Measurements from ENCODE around the gene LRIT1.
"Not testable (repeated sequence)": the region's sequence is repeated elsewhere in the genome, so short reads cannot be mapped to it uniquely, and the experiment has no call there.

LRIT1 gene, protein sequence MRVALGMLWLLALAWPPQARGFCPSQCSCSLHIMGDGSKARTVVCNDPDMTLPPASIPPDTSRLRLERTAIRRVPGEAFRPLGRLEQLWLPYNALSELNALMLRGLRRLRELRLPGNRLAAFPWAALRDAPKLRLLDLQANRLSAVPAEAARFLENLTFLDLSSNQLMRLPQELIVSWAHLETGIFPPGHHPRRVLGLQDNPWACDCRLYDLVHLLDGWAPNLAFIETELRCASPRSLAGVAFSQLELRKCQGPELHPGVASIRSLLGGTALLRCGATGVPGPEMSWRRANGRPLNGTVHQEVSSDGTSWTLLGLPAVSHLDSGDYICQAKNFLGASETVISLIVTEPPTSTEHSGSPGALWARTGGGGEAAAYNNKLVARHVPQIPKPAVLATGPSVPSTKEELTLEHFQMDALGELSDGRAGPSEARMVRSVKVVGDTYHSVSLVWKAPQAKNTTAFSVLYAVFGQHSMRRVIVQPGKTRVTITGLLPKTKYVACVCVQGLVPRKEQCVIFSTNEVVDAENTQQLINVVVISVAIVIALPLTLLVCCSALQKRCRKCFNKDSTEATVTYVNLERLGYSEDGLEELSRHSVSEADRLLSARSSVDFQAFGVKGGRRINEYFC

DNA sequence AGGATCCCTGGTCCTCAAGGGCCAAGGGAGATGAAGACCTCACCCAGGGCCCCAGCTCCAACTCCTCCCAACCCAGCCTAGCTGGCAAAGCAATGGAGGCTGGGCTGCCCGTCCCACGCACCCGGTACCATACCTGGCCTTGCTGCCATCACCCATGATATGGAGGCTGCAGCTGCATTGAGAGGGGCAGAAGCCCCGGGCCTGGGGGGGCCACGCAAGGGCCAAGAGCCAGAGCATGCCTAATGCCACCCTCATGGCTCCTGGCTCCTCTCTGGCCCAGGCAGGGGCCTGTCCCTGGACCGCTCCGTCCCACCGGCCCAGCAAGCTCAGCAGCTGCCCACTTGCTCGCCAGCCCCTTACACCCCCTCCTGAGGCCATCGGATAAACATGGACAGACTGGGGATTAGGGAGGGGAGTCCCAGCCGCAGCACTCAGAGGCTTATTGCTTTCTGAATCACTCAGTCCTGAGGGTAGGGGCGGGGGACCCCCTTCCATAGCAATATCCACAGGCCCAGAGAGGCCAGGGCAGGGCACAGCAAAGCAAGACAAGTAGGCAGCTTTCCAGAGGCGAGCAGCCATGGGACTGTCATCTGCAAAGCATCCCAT lies at the start of gene LRIT1:
TSS of gene LRIT1 (minus strand) at position 362 of the 606 bp plus-strand sequence. CDS start at position 255, 107 bp downstream.
- no peak for DNase-seq

DNA sequence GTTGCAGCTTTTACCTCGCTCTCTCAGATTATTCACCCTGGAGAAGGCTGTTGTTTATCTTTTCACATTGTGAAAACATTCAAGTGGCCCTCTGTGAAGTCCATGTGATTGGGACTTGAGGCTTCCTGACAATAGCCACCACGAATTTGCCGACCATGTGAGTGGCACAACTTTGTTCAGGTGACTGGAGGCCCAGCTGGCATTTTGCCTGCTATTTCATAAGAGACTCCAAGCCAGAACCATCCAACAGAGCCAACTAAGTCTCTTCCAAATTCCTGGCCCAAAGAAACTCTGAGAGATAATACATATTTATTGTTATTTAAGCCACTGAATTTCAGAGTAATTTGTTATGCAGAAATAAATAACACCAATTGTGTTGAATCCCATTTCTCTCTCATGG lies 48.9 kb upstream of the LRIT1 start:
- DNase-seq: no peak

DNA sequence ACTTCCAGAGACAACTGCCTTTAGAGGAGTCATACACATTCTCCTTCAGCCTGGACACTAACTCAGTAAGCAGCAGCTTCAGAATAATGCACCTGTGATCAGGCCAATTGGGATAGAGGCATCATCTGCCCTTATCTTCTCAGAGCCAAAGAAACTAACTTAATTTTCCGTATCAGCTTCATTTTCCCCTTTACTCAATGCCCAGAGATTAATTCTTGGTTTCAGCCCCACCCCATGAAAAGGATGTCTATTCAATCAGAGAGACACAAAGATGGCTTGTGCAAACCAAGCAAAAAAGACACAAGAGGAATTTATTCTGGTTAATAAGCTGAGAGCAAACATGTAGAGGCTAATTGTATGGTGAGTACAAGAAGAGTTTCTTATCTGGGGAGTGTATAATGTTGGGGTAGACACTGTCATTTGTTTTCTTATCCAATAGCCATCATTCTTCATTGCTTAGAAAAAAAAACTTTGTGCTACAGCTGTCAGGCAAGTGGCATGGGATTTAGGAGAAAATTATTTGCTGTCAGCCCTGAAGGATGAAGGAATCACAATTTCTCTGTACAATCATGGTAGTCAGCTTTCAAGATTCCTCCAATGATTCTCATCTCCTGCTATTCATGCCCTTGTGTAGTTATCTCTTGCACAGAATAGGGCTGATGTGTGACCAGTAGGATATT lies 48.3 kb upstream of the LRIT1 start:
- no peak for DNase-seq

DNA sequence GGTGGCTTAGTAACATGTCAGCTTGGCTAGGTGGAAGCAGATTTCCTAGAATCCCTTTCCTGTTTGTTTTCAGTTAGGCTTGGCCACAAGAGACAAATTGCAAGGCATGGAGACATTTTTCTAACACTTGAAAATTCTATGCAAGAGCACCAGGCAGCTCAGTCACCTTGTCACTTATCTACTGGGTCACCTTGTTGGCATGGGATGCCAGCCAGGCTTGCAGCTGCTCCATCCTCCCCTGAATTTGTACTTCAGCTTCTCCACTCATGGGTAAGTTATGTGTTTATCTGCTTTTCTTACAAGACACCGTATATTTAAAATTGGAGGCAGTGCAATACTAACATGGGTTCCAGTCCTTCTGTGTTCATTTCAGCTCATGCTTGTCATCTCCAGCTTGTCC lies 46.8 kb upstream of the LRIT1 start:
- DNase-seq: no peak

DNA sequence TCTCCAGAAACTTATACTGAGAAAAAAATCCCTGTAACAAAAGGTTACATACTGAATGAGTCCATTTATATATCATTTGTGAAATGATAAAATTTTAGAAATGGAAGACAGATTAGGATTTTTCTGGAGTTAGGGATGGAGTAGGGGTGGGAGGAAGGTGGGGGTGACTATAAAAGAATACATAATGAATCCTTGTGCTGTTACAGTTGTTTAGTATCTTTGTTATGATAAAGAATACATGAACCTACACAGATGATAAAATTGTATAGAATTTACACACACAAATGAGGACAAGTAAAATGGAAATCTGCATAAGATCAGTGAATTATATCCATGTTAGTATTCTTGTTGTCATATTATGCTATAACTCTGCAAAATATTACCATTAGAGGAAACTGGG lies 45.3 kb upstream of the LRIT1 start:
- DNase-seq: no peak

DNA sequence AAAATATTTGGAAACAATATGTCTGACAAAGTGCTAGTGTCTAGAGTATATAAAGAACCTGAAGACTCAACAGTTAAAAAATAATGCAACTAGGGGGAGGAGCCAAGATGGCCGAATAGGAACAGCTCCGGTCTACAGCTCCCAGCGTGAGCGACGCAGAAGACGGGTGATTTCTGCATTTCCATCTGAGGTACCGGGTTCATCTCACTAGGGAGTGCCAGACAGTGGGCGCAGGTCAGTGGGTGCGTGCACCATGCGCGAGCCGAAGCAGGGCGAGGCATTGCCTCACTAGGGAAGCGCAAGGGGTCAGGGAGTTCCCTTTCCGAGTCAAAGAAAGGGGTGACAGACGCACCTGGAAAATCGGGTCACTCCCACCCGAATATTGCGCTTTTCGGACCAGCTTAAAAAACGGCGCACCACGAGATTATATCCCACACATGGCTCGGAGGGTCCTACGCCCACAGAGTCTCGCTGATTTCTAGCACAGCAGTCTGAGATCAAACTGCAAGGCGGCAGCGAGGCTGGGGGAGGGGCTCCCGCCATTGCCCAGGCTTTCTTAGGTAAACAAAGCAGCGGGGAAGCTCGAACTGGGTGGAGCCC lies 38.6 kb upstream of the LRIT1 start:
- not testable (repeated sequence) for DNase-seq

DNA sequence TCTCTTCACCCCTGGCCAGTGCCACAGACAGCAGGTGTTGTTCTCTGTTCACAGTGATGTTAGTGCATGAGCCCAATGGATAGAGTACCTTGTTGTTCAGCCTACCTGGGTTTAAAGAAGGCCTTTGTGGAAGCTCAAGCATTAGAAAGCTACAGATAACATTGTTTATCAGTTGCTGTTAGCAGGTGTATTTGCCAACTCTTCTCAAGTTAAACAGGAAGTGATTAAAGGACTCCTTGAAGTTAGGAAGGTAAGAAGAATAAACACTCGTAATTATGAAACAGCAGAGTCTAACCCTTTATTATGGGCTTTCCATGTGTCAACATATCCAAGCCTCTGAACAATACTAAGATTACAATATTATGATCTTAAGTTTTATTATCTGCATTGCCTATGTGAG lies 29.4 kb upstream of the LRIT1 start:
- DNase-seq: no peak

DNA sequence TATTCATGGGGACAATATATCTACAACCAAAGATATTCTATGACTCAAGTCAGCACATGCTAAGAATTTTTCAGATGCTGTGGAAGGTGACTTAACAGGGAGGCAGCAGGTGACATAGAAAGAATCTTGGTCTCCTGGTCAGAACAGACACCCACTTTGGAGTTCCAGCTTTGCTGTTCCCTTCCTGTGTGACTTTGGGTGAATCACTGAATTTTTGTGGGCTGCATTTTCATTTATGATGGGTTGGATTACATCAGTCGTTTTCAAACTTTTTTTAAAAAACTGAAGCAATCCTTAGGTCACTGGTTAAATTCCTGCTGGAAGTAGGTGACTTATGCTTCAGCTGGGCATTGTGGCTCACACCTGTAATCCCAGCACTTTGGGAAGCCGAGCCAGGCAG lies 28.4 kb upstream of the LRIT1 start:
- peak; percentile 81 for DNase-seq

DNA sequence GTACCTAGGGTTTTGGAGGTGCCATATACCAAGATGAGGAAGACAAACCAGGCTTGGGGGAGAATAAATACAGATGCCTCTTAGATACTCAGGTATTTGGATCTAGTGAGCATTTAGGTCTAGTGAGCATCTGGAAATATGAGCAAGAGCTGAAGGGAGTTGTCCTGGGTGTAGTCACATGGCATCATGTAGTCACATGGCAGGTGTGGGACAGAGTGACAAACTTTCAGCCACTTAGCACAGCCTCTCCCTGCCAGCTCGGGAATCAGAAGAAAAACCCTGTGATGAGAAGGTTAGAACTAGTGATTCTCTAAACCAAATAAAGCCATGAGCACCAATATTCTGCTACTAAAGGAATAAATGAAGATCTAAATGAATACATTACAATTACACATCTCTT lies 27.8 kb upstream of the LRIT1 start:
- DNase-seq: no peak

DNA sequence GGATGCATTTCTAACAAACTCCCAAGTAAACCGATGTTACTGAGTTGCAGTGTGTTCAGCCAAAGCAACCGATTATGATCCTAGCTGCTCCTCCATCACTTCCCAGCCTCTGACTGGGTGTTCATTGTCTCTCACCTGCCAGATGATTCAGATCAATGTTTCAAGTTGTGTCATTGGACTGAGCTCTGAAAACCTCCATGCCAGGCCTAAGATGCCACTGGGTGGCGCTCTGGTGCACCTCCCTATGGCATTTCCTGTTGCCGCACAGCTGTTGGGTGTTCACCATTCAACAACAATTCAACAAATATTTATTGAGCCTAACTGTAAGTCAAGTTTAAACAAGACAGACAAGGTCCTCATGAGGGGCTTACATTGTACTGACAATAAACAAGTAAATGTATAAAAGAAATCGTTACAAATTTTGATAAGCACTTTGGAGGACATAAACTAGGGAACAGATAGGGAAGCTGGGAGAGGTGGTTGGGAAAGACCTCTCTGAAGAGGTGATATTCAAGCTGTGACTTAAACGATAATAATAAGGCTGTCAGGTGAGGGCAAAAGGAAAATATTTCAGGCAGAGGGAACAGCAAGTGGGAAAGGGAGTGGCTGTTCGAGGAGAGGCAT lies 26.3 kb upstream of the LRIT1 start:
- peak; percentile 59 for DNase-seq

DNA sequence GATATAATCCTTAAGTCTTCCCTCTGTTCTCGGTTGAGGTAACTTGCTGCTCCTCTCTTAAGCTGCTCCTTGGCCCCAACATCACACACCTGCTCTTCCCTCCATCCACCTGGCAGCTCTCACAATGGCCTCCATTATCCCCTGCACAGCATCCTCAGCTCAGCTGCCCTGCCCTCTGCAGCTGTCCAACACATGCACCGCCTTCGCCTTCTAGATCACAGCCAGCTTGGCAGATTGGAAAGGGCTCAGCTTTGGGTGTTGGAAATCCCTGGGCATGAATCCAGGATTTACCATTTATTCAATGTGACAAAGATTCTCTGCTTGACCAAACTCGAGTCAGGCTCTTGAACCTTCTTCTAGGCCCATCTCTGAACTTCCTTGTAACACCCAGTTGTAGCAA lies 24.1 kb upstream of the LRIT1 start:
- DNase-seq: no peak

DNA sequence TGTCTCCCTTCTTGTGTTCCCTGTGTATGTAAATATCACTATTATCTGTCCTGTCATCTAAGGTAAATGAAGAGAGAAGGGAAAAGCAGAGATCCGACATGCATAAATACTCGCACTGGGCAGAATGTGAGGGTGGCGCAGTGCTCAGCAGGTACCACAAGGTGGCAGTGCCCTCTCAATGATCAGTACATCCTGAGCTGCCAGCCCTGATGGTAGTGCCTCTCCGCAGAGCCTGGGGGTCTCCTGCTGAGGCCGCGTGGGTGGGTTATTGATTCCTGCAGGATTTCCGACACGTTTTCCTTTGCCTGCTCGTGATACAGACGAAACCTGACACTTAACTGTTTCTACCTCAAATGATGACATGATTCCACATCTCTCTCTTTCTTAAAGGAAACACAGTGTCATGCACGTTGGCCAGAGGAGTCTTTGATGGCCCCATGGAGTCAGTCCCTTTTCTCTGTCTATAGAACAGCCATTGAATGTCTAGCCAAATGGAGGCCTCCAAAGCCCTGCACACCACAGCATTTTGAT lies 23.3 kb upstream of the LRIT1 start:
- peak; percentile 47 for DNase-seq

DNA sequence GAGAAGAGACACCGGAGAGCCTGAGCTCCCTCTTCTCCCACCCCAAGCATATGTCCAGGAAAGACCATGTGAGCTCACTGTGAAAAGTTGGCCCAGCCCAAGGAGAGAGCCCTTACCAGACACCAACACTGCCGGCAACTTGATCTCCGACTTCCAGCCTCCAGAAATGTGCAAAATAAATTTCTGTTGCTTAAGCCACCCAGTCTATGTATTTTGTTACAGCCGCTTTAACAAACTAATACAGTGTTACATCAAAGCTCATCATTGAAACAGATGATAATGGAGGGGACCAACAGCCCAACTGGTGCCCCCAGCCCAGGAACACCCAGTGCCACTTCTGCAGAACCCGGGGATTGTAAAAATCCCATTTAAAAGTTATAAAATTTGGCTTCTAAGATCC lies 22.4 kb upstream of the LRIT1 start:
- no peak for DNase-seq

DNA sequence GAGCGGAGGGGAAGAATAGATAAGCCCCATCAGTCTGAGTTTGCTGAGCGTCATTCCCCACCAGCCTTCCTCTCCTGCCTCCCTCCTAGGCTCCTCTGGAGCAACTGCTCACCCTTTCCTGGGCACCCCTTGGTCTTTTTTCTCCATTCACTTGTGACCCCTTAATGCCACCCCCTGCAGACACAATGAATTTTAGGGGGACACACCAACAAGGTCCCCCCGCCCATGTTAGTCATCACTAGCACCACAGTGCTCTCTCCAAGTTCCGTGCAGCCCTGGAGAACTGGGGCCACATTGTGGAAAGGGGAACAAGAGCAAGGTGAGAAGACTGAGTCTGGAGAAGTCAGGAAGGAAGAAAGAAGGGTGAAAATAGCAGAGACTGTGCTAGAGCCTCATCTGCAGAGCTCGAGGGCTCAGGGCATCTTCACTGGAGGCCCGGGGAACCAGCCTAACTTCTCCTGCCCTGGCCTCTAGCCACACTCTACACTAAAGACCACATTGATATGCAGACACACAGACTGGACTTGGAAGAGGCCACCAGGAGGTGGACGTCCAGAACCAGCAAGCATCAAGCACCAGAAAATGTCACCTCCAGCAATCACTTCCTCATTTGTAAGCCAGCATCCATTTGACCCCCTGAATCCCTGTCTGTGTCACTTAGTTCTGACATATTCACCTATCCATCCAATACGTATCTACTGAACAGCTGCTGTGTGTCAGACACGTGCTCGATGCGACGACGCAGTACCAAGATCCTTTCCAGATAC lies 21.0 kb upstream of the LRIT1 start:
- no peak for DNase-seq

DNA sequence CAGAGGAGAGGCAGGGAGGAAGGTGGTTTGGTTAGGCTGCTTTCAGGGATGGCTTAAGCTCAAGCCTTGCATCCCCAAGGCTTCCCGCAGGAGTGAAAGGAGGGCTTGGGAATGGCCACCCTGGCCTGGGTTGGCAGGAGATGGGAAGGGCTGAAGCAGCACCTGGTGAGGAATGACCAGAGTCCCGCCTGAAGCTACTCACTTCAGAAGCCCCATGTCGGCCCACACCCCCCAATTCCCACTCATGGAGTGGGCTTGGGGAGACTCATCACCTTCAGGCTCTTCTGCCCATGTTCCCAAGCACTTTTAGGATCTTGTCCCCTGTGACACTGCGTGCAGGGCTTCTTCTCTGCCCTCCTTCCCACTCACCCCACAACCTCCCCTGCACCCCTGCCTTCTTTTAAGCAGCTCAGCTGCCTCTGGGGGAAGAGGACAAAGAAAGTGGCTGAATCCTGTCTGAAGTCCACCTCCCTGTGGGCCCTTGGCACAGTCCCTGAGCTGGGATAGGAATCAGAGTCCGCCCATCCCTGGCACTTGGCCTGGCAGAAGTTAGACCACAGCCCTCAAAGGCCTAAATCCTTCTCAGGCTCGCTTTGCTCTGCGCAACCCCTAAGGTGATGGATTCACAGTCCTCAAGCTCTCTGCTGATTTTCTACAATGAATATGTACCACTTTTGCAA lies 20.0 kb upstream of the LRIT1 start:
- DNase-seq: no peak

DNA sequence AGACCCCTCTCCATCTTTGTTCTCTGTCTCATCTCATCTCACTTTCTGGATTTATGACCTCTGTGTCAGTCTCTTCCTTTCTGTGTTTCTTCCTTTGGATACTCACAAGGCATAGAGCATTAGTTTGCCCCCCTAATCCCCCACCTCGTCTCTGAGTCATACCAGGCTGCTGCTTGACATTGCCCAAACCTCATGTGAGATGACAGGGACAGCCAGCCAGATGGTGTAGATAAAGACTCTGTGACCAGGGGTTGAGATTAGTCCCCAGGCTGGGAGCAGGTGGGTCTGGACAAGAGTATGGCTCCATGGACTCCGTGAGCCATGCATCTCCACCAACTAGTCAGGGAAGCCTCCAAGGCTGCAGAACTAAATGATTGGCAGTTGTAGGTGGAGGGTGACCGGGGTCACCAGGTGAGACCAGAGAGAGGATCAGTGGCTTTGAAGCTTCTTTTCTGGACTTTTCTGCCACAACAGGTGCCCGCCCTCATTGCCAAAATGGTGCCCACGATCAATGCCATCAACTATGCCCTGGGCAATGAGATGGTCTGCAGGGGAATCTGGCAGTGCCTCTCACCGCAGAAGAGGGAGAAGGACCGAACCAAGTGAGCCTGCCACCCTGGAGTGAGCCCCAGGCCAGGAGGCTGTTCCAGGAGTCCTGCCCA lies 16.8 kb upstream of the LRIT1 start:
- DNase-seq: no peak

DNA sequence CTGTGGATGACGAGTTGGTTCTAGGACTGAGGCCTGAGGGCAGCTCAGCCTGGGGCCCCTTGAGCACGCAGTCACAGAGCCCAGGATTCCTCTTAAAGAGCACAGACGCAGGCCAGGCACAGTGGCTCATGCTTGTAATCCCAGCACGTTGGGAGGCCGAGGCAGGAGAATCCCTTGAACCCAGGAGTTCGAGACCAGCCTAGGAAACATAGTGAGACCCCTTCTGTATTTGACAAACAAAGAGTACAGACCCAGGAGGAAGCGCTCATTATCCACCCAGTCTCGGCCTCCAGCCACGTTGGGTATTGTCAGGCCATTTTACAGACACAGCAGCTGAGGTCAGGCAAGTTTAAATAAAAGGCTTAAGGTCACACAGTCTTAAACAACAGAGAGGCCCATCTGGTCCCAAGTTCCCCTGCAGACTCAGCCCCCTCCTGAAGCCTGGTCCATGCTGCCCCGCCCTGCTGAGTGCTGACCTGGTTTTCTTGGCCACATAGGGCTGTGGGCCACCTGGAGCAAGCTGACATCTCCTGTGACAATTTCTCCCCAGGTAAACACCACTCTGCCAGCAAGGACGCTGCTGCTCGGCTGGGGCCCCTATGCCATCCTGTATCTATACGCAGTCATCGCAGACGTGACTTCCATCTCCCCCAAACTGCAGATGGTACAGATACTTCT lies 16.1 kb upstream of the LRIT1 start:
- no peak for DNase-seq

DNA sequence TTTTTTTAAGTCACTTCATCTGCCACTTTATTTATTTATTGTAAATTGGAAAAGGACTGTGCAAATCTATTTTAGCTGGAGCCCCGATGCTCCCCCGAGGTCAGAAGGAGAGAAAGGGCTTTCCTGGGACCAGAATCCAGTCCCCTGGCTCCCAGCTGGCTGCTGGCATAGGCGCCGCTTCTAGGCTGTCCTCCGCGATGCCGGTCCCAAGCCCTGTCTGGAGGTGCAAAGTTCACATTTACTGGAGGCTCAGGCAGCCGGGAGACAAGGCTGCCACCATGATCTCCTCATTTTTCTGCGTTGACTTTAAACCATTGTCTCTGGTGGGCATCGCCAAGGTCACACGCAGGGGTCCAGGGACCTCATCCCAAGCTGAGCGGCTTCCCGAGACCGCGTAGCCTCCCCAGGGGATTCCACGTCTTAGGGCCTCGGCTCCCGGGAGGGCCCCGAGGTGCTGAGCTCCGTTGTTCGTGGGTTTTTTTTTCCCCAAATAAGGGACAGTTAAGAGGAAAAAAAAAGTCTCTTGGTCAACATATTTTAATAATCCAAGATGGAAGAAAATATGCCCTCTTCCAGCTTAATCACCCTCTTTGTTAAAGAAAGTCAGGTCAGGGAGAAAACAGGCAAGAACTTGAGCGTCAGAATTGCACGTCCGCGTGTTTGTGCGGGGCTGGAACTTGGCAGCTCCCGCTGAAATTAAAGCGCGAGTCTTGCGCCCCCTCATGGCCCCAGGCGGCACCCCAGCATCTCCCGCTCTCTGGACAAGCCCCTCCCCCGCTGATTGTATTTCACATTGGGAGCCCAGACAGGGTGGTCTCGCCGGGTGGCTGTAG lies 15.4 kb upstream of the LRIT1 start:
- DNase-seq: peak; percentile 48

Measured in HCEC 1CT (cell line).